DMS153 treated with DMSO at 0.1 percent for 48 hours (cell line): Measurements from ENCODE around the gene GAS6.
"Not testable (repeated sequence)": the region's sequence is repeated elsewhere in the genome, so short reads cannot be mapped to it uniquely, and the experiment has no call there.

Source experiments
- DNase-seq: peaks from one replicate; lab custom pipeline; 2025; ENCODE audit not compliant: unreplicated experiment; lab: John Stamatoyannopoulos, UW

GAS6 gene

GRCh38 chr13:113811081-113811928 is 52.6 kb downstream of the GAS6 start:
- DNase-seq: no peak

DNA sequence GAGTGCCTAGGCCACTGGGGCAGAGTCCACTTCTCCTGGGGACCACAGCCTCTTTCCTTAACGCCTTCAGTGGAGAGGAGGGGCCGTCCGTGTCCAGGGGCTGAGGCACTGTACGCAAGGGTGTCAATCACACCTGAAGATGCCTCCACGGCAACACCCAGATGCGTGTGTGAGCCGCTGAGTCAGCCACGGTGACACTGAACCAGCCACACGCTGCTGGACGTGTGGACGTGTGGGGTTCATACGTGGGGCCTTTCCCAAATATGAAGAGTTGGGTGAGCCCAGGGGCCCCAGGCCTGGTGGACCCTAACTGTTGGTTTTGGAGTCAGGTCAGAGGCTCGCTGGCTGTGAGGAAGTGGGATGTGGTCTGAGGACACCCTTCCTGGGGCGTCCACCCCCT is 53.2 kb downstream of the GAS6 start:
- no peak for DNase-seq

DNA sequence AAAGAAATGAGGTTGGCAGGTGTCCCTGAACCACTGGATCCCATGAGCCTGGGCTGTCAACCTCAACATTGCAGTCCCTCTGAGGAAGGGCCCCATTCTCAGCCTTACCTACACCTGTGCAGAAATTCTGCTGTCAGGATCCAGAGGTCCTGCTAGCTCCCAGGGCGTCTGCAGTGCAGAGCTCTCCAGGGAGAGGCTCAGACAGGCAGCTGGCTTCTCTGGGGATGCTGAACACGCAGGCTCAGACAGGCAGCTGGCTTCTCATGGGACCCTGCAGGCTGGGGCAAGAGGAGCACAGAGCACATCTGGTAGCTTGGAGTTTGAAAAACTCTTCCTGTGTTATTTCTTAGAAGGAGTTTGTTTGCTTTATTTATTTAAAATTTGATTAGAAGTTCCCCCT is 53.9 kb downstream of the GAS6 start:
- DNase-seq: no peak

DNA sequence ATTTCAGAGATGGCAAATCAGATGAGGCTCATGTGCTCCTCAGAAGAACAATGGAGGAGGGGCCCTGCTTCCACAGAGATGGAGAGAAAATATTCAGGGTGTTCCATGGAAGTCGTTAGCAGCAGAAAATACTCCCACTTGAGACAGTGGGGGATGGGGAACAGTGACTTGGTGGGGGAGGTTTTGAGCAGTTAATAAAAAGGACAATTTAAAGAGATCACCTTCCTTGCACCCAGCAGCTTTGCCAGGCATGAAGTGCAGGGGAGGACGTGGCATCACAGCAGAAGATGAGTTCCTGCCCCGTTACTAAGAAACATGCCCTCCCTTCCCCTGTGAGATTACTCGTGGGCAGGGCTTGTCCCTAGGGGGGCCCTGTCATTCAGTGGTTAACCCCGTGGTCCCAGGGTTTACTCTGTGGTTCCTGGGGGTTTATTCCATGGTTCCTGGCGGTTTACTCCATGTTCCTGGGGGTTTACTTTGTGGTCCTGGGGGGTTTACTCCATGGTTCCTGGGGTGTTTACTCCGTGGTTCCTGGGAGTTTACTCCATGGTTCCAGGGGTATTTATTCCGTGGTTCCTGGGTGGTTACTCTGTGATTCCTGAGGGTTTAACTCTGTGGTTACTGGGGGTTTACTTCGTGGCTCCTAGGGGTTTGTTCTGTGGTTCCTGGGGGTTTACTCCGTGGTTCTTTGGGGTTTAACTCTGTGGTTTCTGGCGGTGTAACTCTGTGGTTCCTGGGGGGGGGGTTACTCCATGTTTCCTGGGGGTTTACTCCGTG is 55.6 kb downstream of the GAS6 start:
- no peak for DNase-seq

DNA sequence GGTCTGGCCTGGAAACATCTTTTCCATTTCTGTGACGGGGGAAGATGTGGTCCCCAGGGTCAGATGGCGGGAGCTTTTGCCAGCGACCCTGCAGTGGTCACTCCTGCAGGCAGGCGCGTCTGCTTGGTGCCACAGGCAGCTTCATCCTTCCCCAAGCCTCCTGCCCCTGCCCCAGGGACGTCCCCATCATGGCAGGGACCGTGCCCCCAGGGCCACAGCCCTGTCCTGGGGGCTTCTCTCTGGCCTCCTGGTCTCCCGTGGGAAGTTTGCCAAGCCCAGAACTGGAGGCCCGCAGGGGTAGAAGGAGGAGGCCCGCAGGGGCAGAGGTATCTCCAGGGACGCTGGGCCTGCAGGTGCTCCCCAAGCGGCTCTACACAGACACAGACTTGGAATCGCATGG is 57.4 kb downstream of the GAS6 start:
- DNase-seq: no peak

DNA sequence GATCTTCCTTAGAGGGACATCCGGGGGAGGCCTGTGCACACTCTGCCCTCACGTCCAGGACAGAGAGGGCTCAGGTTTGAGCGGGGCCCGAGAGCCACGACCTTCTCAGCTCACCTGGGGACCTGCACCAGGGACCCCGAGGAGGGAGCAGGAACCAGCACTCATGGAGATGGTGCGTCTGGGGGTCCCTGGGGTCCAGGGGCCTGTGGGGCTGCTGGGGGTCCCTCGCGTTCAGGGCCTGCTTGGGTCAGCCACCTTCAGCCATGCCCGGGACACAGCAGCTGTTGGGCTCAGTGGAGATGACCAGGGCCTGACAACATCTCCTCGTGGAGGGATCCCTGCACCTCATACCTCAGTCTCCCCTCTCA is 57.8 kb downstream of the GAS6 start:
- DNase-seq: no peak

DNA sequence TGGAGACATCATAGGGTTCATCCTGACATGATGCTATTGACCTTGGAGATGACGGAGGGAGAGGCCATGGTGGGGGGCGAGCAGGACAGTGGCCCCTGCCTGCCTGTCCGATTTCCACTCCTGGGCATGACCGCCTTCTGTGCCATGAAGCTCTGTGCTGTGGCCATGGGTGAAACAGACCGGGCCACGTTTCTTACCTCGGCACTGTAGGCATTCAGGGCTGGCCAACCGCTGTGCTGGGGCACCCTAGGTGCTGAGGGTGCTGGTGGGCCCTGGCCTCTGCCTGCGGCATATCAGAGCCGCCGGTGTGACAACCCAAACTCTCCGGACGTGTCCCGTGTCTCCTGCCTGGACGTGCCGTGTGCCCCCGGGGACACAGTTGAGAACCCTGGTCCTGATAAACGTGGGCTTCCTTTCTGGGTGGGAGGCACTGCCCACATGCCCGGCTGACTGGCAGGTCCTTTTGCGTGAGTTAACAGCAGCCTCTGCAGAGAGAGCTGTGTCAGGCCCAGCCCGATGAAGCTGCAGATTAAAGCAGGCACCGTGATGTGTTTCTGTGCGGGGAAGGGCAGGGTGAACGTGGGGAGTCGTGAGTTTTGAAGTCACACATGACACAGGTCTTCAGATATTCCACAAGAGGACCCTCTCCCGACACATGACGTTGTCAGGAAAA is 58.3 kb downstream of the GAS6 start:
- no peak for DNase-seq

DNA sequence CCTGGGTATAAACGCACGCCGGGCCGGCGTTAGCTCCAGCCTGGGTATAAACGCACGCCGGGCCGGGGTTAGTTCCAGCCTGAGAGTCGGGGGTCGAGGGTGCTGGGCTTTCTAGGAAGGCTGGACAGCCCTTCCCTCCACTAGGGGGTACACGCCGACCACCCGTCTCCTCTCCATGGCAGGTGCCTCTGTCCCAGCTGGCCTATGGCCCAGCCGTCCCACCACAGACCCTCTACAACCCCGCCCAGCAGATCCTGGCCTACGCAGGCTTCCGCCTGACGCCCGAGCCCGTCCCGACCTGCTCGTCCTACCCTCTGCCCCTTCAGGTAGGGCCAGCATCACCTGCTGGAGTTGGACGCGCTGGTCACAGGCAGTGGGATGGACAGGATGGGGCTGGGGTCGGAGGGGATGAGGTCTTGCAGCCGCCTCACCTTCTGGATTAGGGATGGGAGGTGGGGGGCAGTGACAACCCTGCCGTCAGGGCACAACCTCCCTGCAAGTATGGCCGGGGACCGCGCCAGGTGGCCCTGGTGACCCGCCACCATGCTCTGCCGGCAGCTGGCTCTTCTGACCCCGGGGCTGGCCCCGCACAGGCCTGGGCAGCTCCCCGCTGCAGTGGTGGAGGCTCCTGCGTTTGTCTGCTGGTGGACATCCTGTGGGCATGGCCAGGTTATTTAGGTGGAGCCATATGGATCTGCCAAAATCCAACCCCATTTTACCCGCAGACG is 59.0 kb downstream of the GAS6 start:
- DNase-seq: no peak

DNA sequence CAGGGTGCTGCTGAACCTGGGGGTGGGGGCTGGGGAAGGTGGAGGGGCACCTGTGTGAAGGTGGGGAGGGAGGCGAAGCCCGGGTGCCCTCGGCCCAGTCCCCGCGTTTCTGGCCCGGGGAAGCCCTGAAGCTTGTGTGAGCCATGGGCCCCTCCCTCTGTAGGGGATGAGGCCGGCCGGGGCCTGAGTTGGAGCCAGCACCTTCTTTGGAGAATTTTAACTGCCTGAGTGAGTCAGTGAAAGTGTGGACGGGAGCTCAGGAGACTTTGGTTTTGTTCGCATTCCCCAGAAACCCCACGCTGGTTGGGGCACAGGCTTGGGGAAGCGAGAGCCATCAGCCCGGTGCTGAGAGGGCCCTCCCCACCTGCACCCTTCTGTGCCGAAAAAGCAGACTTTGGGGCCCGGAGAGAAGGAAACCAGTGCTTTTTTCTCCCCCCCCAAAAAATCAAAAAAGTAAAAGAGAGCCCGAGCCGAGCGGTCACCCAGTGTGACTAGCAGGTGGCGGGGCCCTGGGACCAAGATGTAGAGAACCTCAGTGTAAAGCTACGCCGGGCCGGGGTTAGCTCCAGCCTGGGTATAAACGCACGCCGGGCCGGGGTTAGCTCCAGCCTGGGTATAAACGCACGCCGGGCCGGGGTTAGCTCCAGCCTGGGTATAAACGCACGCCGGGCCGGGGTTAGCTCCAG is 59.7 kb downstream of the GAS6 start:
- no peak for DNase-seq

DNA sequence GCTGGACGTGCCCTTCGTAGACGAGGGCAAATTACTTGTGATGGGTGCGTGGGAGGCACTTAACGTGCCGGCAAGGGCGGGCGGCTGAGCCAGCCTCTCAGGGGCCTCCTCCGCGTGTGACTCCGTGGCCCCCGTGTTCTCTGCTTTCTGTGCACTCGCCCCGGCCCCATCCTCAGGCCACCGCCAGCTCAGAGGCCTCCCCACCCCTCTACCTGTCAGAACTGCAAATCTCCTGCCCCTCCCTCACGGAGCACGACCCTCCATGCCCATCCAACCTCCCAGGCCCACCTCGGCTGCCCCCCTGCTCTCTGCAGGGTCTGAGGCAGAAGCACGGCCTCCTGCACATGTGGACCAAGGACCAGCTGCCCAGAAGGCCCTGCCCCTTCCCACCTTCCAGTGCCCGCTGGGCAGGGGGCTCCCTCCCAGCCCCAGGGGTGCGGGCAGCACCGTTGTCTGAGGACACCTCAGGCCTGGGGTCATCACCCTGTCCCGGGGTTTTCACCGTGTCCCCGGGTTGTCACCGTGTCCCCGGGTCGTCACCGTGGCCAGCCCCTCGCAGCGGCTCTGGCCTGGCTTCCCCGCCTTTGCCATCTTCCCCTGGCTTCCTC is 60.4 kb downstream of the GAS6 start:
- DNase-seq: no peak

GRCh38 chr13:113802761-113803160 is 61.1 kb downstream of the GAS6 start:
- DNase-seq: no peak

GRCh38 chr13:113802090-113802531 is 61.8 kb downstream of the GAS6 start:
- no peak for DNase-seq

DNA sequence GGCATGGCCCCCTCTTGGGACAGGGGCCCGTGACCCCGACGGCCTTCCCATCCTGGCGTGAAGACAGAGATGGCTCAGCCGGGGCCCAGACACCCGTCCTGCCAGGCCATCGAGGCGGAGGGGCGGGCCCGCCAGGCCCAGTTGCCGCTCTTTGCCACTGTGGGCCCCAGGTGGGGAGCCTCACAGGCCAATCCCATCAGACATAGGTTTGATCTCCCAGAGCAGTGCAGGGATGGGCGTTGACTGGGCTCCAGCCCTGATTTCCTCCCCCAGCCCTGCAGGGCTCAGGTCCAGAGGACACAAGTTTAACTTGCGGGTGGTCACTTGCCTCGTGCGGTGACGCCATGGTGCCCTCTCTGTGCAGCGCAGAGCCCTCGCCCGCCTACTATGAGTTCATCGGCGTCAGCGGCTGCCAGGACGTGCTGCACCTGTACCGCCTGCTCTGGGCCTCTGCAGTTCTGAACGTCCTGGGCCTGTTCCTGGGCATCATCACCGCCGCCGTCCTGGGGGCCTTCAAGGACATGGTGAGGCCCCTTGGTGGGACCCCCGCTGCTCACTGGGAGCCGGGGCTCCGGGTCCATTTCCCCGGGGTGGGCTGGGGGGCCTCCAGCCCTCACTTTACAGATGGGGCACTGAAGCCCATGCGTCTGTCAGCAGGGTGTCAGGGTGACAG is 62.5 kb downstream of the GAS6 start:
- no peak for DNase-seq

- DNase-seq: no peak
Observed at GRCh38 chr13:113800576-113800926, 63.3 kb downstream of the GAS6 start.

- no peak for DNase-seq
Observed at GRCh38 chr13:113798200-113798811, 65.6 kb downstream of the GAS6 start.

DNA sequence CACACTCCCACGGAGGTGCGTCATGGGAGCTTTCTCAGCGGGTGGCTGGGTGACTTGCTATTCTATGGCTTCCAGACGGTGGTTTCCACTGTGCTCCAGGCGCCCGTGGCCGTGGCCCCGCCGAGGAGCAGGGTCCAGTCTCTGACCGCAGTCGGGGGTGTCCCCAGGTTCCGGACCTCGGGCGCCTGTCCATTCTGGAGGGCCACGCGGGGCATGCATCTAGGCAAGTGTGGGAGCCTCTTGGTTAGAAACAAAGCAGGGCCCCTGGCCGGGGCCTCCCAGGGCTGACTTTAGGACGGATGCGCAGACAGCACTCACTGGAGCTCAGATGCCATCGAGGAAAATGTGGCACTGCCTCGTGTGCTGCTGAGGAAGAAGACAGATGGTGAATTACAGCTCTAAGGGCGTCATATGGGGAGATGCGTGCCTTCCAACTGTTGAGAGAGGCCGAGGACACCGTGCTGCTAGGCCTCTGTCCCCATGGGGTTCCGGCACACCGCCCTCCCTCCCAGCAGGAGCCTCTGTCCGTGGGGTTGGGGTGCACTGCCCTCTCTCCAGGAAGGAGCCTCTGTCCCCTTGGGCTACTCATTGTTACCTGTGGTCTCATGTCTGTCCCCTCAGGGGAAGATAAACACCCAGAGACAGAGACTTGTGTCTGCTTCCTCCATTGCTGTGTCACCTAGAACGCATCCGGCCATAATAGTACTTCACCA is 66.8 kb downstream of the GAS6 start:
- DNase-seq: no peak

GRCh38 chr13:113796211-113796963 is 67.5 kb downstream of the GAS6 start:
- DNase-seq: no peak

GRCh38 chr13:113795362-113795761 is 68.5 kb downstream of the GAS6 start:
- DNase-seq: not testable (repeated sequence)
